Rectal smooth muscle tissue (tissue), 1 donor: Measurements from ENCODE around the gene SMAD7.

Experiments
- H3K27ac ChIP-seq: one replicate; pipeline ENCODE4 v1.7.0; 2013; ENCODE audit warnings: low read depth, low read length, inconsistent platforms
- H3K27me3 ChIP-seq: one replicate; pipeline ENCODE4 v1.7.0; 2013; ENCODE audit warnings: low read length; ENCODE audit not compliant: control insufficient read depth, insufficient read depth
- H3K36me3 ChIP-seq: one replicate; pipeline ENCODE4 v1.7.0; 2013; ENCODE audit warnings: low read length; ENCODE audit not compliant: control insufficient read depth, insufficient read depth
- H3K4me1 ChIP-seq: one replicate; pipeline ENCODE4 v1.7.0; 2013; ENCODE audit warnings: low read length; ENCODE audit not compliant: control insufficient read depth, insufficient read depth
- H3K4me3 ChIP-seq: one replicate; pipeline ENCODE4 v1.7.0; 2013; ENCODE audit warnings: low read length
- H3K9ac ChIP-seq: one replicate; pipeline ENCODE4 v1.7.0; 2013; ENCODE audit warnings: low read length

The SMAD7 gene

DNA sequence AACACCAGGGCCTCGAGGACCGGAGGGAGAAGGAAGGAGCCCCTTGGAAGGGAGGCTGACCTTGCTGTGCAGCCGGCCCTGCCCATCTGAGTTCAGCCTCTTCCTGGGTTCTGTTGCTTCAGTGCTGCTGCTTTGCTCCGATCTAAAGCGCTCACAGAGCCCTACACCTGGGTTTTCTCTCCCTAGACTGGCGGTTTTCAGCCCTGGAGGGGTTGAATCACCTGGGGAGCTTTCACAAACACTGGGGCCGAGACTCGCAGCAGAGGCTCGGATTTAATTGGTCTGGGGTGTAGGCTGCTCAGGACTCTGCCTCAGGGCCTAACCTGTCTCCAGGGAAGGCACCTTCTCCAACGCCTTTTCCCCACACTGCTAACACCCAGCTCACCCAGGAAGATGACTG lies 40.9 kb upstream of the SMAD7 start:
- H3K4me1 ChIP-seq = peaks cover 16% of the 10 kb centered on the region
- no peaks in the 10 kb centered on the region for H3K27me3 ChIP-seq
- H3K36me3 ChIP-seq = no peaks in the 10 kb centered on the region
- no peak overlapping the region for H3K4me3 ChIP-seq
- no peak overlapping the region for H3K9ac ChIP-seq
- no peak overlapping the region for H3K27ac ChIP-seq

DNA sequence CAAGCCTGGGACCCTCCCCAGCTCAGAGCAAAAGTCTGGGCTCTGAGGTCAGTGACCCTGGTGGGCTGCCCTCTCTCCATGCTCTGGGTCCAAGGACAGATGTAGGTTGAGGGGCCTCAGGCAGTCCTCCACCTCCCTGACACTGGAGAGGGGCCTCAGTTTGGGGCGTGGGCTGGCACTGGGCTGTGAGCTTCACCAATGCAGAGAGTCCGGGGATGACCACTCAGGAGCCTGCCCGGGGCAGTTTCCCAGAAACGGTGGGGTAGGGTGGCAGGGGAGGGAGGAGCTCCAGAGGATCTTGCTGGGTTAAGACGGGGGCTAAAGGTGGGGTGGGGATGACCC lies 40.5 kb upstream of the SMAD7 start:
- Histone ChIP-seq H3K27me3 (no peaks in the 10 kb centered on the region), H3K36me3 (no peaks in the 10 kb centered on the region), H3K9ac (no peak overlapping the region), H3K4me1 (peaks cover 16% of the 10 kb centered on the region), H3K4me3 (no peak overlapping the region), H3K27ac (no peak overlapping the region)

DNA sequence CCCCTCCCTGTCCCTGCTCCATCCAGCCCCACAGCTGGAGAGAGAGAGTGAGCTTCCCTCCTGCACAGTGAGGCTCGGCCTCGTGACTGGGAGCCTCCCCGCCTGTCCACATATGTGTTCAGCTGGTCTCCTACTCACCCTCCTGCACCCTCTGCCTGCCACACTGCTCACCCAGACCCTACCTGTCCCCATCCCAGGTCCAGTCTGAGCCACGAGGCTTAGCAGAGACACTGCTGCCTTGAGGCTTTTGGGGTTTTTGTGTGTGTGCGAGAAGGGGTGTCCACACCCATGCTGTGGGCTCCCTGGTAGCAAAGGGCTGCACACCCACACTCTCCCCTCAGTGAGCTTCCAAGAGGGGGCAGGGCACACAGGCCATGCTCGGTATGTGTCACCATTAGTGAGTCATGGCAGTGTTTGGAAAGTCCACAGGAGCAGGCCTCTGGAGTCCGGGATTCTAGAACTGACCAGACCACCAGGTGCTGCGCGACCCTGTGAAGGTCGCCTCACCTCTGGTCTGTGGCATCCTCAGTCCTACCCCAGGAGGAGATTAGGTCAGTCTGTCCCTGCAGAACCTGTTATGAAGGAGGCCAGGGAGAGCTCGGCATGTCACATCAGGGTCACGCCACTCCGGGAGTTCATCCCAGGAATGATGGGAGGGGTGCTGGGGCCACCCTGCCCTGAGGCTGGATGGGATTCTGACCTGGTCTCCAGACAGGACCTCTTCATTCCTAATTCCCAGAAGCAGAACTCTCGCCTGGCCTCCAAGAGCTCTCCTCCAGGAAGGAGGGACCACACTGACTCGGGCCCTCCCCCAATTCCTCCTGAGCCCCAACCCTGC lies 39.9 kb upstream of the SMAD7 start:
- Histone ChIP-seq H3K9ac (no peak overlapping the region), H3K4me3 (no peak overlapping the region), H3K27ac (no peak overlapping the region), H3K27me3 (no peaks in the 10 kb centered on the region), H3K4me1 (peaks cover 16% of the 10 kb centered on the region), H3K36me3 (no peaks in the 10 kb centered on the region)

DNA sequence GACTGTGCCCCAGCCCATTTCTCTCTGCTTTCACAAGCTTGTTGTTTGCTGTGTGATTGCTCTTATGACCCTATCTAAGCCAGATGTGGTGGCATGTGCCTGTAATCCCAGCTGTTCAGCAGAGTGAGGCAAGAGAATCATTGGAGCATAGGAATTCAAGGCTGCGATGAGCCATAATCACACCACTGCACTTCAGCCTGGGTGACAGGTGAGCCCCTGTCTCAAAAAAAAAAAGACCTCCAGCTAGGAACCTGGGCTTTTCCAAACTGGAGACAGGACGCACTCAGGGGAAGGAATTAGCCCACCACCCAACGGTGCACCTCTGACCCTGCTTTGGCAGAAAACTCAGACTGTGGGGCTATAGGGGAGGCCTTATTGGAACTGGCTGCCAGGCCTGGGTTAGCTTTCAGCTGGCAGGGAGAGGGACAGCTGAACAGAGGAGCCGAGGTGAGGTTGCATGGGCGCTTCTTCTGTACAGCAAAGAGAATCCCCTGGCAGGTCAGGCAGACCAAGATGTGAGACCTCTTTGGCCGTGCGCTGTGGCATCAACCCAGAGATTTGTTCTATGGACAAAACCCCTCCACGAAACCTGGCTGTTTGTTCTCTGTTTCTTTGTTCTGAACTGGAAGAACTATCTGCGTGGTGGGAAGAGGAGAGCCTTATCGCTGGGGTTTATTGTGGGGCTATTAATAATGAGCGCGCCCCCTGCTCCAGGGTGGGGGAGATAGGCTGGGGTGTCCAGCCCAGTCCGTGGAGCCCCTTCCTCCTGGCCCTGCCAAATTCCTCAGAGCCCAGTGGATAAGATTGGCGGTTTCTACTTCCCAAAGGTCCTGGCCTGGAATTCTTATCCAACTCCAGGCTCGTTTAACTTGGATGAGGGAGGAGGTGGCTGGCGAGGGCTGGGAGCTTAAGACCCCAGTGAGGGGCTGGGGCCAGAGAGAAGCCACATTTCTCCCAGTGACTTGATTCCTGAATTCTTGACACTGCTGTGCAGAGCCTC lies 38.8 kb upstream of the SMAD7 start:
- no peaks in the 10 kb centered on the region for H3K27me3 ChIP-seq
- peaks cover 12% of the 10 kb centered on the region for H3K4me1 ChIP-seq
- H3K9ac ChIP-seq = no peak overlapping the region
- no peak overlapping the region for H3K4me3 ChIP-seq
- H3K36me3 ChIP-seq = no peaks in the 10 kb centered on the region
- H3K27ac ChIP-seq = no peak overlapping the region

DNA sequence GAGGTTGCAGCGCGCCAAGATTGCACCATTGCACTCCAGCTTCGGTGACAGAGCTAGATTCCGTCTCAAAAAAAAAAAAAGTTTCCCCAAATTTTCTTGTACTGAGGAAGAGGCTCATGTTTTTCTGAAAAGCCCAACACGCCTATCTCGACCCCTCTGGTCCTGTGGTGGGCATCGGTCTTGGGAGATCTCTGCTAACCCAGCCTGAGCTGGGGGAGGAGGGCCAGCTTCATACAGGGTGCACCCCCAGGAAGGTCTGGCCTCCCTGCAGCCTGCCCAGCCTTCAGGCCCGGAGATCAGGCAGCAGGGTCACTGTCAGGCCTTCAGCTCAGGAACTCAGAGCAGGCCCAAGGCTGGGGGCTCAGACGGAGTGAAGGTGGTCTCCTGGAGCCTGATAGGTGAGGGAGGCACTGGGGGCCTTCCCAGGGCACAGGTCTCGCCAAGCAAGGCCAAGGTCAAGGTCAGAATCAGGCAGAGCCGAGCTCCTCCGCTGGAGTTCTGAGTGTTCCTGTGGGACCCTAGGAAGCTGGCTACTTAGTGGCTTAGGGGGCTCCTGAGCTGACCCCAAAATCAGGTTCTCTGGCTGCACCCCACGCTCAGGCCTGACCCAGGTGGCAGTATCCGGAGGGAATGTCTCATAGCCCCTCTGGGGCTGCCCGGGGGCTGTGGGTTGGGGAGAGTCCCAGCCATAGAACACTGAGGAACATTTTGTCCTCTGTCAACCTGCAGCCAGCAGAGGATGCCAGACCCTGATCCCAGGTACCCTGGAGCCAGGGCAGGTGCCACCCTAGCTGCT lies 37.9 kb upstream of the SMAD7 start:
- H3K27ac ChIP-seq = no peak overlapping the region
- no peaks in the 10 kb centered on the region for H3K27me3 ChIP-seq
- no peak overlapping the region for H3K4me3 ChIP-seq
- H3K4me1 ChIP-seq = peaks cover 6% of the 10 kb centered on the region
- no peak overlapping the region for H3K9ac ChIP-seq
- no peaks in the 10 kb centered on the region for H3K36me3 ChIP-seq

DNA sequence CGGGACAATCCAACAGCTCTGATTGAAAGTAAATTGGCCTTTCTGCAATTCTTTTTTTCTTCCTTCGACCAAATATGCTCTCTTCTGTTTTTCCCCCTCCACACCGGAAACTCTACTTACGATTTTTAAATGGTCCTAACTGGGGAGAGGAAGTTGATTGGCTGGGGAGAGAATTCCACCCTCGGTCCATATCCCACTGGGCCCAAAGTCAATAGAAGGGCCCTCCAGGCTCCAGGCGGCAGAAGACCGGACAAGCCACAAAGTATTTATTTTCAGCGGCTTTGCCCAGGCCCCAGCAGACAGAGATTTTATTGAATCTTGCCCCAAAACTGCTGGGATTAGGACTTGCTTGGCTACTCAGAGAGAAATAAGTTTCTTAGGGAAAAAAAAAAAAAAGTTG lies 37.1 kb upstream of the SMAD7 start:
- Histone ChIP-seq H3K27ac (no peak overlapping the region), H3K27me3 (no peaks in the 10 kb centered on the region), H3K36me3 (no peaks in the 10 kb centered on the region), H3K9ac (no peak overlapping the region), H3K4me3 (no peak overlapping the region), H3K4me1 (no peaks in the 10 kb centered on the region)

DNA sequence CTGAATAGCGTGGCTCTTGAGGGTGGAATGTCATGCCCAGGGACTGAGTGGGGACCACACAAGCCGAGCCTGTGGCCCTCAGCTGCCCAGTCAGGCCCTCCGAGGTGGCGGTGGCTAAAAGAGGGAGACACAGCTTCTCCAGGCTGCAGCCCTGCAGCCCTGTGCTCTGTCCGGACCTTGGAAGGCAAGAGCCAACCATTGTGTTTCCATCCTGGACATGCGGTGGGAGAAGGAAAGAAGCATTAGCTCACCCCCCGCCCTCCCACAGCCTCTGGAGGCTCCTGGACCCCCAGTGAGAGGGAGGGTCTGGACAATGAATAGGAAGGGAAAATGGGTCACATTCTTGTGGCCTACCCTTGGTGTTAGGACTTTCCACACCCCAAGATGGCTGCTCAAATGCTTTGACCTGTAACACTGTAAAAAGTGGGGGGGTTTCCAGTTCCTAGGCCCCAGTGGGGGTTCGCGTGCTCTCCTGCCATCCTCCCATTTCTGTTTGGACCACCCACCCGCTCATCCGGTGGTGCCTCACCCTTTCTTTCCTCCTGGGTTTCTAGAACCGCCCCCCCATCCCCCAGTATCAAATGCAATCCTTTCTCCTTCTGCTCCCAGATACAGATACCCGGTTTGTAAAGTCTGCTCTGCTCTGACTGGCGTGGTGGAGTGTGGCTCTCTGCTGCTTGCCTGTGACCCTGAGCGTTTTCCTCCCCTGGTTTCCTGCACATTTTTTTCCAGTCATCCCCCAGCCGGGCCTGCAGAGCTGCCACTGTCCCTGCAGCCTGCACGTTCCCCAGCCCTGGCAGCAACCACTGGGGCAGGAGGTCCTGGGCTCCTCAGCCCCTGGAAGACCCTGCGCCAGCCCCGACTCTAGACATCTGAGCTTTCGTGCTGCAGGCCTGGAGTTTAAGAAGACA lies 36.3 kb upstream of the SMAD7 start:
- H3K27me3 ChIP-seq = no peaks in the 10 kb centered on the region
- no peaks in the 10 kb centered on the region for H3K4me1 ChIP-seq
- no peak overlapping the region for H3K27ac ChIP-seq
- H3K4me3 ChIP-seq = no peak overlapping the region
- no peak overlapping the region for H3K9ac ChIP-seq
- no peaks in the 10 kb centered on the region for H3K36me3 ChIP-seq

DNA sequence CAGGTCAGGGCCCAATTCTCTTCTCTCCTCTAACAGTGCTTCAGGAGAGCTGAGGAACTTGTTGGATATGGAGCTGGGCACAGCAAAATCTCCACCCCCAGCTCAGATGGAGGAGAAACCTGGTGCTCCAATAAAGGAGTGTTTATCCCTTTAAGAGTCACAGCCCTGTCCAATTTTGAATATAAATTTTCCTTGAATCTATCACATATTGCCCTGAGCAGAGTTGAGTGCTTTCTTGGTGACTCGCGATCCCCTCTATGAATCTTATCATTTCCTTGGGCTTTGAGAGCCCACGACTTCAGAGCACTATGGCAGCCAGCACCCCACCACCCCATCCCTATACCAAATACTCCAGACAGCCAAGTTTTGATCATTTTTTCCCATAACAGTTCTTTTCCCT lies 34.4 kb upstream of the SMAD7 start:
- Histone ChIP-seq H3K27me3 (no peaks in the 10 kb centered on the region), H3K4me1 (no peaks in the 10 kb centered on the region), H3K4me3 (no peak overlapping the region), H3K27ac (no peak overlapping the region), H3K36me3 (no peaks in the 10 kb centered on the region), H3K9ac (no peak overlapping the region)

DNA sequence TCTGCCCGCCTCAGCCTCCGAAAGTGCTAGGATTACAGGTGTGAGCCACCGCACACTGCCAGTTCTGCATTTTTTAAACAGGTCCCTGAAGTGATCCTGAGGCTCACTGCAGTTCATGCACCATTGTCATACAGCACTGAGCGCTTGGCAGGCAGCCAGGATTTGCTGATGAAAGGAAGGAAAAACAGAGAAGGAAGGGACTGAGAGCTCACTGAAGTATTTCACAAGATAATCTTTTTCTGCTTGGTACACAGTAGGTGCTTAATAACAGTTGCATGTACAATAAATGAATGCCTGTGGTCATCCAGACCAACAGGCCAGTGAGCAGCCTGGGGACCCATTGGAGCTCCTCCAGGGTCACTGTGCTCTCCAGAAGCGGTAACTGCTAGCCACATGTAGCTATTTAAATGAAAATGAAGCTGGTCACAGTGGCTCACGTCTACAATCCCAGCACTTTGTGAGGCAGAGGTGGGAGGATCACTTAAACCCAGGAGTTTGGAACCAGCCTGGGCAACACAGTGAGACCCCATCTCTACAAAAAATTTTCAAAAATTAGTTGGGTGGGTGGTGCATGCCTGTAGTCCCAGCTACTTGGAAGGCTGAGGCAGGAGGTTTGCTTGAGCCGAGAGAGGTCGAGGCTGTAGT lies 33.1 kb upstream of the SMAD7 start:
- Histone ChIP-seq H3K36me3 (no peaks in the 10 kb centered on the region), H3K27ac (no peak overlapping the region), H3K9ac (no peak overlapping the region), H3K27me3 (no peaks in the 10 kb centered on the region), H3K4me3 (no peak overlapping the region), H3K4me1 (no peaks in the 10 kb centered on the region)

DNA sequence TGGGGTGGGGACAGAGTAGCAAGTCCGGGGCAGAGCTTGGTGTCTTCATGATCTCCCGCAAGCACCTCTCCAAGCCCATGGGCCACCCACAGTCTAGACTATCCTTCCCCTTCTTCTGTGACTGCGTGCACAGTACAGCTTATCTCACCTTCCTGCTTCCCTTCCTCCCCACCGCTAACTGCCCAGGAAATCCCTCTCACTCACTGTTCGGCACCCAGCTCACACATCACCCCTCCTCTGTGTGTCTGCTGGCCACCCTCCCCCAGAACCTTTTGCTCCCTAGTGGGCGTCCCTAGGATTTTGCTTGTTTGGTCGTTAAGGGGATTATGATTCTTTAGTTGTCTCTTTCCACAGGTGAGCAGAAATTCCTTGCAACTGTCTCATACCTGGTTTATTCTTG lies 31.5 kb upstream of the SMAD7 start:
- H3K36me3 ChIP-seq = no peaks in the 10 kb centered on the region
- H3K9ac ChIP-seq = no peak overlapping the region
- H3K27me3 ChIP-seq = no peaks in the 10 kb centered on the region
- no peak overlapping the region for H3K4me3 ChIP-seq
- no peaks in the 10 kb centered on the region for H3K4me1 ChIP-seq
- H3K27ac ChIP-seq = no peak overlapping the region
